AG04450 (cell line): Measurements from ENCODE around the gene HTR3B. TPM values are rescaled to one million over a fixed set of nuclear protein-coding genes. Genes with fewer than 3 reads are reported as not detected.
"Not testable (repeated sequence)": the region's sequence is repeated elsewhere in the genome, so short reads cannot be mapped to it uniquely, and the experiment has no call there.

Source experiments
- CTCF ChIA-PET: fragments of 300-600, 350-600 bp; formaldehyde crosslinking; extraction: SDS; loops from one replicate; lab custom pipeline; 2022; ENCODE audit warnings: antibody characterized with exemption, inconsistent platforms; lab: Charles Lee
- POLR2A ChIA-PET: fragments of 350-600 bp; formaldehyde crosslinking; extraction: SDS; loops from one replicate; lab custom pipeline; 2021; ENCODE audit warnings: antibody characterized with exemption, inconsistent platforms; lab: Yijun Ruan, JAX
- DNase-seq: peaks from one replicate; pipeline ENCODE4 v3.0.0-alpha.2; 2011; ENCODE audit warnings: low read depth, low spot score
- H3K27ac ChIP-seq: one replicate; pipeline ENCODE4 v1.5.1; 2012; ENCODE audit warnings: low read depth, low read length, control low read depth
- H3K27me3 ChIP-seq: one replicate; pipeline ENCODE4 v1.6.0; 2012; ENCODE audit warnings: low read length; ENCODE audit not compliant: control insufficient read depth, insufficient read depth
- H3K4me3 ChIP-seq: 2 replicates; pipeline ENCODE4 v1.5.1; 2011; ENCODE audit warnings: mild to moderate bottlenecking, low read depth, low read length, control low read depth
- H3K9me3 ChIP-seq: 2 replicates; pipeline ENCODE4 v1.5.1; 2012; ENCODE audit warnings: low read length; ENCODE audit not compliant: control insufficient read depth, insufficient read depth
- polyA plus RNA-seq: library from polyadenylated mRNA; depleted of rRNA; stranded (reverse); fragments of >200 nt; gene quantifications from 2 replicates; pipeline ENCODE4 v1.2.3, GENCODE V29; 2011
- TF ChIP-seq, protein P1 (sequence below): IDR thresholded peaks from 2 replicates; pipeline ENCODE4 v1.5.1; 2011; ENCODE audit warnings: low read depth, low read length, control low read depth, inconsistent platforms

HTR3B gene
- polyA plus RNA-seq, 1 experiment: not detected

DNA sequence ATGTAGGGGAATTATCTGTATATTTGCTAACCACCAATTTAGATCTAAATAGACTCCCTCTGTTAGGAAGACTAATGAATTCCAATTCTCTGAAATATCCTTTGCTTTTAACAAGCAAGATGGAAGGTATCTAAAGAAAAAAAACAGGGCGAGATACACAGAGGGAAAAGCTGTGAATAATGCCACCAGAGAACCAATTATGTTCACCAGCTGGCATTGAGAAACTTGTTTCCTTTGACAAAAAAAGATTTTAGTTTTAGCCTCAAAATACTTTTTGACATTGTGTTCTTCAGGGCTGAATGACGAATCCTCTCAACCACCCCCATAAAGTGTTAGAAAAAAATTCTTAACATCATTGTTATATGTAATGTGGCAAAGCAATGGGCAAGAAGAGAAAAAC, 19.0 kb downstream of the HTR3B start:
- H3K27ac ChIP-seq: no peak overlapping the region
- no peak overlapping the region for H3K4me3 ChIP-seq
- DNase-seq: no peak
- H3K27me3 ChIP-seq: no peaks in the 10 kb centered on the region
- H3K9me3 ChIP-seq: no peaks in the 10 kb centered on the region
- TF ChIP-seq, protein P1, sequence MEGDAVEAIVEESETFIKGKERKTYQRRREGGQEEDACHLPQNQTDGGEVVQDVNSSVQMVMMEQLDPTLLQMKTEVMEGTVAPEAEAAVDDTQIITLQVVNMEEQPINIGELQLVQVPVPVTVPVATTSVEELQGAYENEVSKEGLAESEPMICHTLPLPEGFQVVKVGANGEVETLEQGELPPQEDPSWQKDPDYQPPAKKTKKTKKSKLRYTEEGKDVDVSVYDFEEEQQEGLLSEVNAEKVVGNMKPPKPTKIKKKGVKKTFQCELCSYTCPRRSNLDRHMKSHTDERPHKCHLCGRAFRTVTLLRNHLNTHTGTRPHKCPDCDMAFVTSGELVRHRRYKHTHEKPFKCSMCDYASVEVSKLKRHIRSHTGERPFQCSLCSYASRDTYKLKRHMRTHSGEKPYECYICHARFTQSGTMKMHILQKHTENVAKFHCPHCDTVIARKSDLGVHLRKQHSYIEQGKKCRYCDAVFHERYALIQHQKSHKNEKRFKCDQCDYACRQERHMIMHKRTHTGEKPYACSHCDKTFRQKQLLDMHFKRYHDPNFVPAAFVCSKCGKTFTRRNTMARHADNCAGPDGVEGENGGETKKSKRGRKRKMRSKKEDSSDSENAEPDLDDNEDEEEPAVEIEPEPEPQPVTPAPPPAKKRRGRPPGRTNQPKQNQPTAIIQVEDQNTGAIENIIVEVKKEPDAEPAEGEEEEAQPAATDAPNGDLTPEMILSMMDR: no peak
- CTCF ChIA-PET: interaction anchor here (1.3 to 1.6 kb wide), 2 partner anchors 13 to 339 kb away, joined by 3 to 4 read pairs; no protein-coding TSS in a partner anchor
- POLR2A ChIA-PET: no interaction called here

DNA sequence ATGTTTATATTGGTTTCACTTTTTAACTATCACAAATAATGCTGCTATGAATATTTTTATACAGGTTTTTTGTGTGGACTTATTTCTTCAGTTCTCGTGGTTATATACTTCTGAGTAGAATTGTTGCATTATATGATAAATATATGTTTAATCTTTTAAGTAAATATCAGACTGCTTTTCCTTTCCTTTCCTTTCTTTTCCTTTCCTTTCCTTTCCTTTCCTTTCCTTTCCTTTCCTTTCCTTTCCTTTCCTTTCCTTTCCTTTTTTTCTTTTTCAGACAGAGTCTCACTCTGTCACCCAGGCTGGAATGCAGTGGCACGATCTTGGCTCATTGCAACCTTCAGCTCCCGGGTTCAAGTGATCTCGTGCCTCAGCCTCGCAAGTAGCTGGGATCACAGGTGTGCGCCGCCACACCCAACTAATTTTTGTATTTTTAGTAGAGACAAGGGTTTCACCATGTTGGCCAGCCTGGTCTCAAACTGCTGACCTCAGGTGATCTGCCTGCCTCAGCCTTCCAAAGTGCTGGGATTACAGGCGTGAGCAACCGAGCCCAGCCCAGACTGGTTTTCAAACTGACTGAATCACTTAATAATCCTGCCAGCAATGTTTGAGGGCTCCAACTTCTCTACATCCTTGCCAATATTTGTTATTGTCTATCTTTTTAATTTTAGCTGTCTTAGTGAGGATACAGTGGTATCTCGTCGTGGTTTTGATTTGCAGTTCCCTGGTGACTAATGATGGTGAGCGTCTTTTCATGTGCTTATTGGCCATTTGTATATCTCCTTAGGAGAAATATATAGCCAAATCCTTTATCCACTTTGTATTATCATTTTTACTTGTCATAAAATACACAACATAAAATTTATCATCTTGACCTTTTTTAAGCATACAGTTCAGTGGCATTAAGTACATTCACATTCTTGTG, 21.9 kb downstream of the HTR3B start:
- Histone ChIP-seq H3K4me3 (no peak overlapping the region), H3K27me3 (no peaks in the 10 kb centered on the region), H3K27ac (no peak overlapping the region), H3K9me3 (no peaks in the 10 kb centered on the region)
- CTCF ChIA-PET: interaction anchor here (0.7 kb wide), 1 partner anchor 68 kb away, joined by 4 read pairs; no protein-coding TSS in a partner anchor
- no peak for DNase-seq
- TF ChIP-seq, protein P1: no peak
- POLR2A ChIA-PET: no interaction called here

DNA sequence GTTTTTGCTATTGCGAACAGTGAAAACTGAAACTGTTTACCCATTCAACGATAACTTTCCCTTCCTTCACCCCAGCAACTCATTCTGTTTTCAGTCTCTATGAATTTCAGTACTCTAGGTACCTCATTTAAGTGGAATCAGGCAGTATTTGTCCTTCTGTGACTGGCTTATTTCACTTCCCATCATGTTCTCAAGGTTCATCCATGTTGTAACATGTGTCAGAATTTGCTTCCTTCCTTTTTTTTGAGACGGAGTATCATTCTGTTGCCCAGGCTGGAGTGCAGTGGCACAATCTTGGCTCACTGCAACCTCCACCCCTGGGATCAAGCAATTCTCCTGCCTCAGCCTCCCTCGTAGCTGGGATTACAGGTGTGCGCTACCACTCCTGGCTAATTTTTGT, 23.7 kb downstream of the HTR3B start:
- TF ChIP-seq, protein P1: no peak
- CTCF ChIA-PET: no interaction called here

DNA sequence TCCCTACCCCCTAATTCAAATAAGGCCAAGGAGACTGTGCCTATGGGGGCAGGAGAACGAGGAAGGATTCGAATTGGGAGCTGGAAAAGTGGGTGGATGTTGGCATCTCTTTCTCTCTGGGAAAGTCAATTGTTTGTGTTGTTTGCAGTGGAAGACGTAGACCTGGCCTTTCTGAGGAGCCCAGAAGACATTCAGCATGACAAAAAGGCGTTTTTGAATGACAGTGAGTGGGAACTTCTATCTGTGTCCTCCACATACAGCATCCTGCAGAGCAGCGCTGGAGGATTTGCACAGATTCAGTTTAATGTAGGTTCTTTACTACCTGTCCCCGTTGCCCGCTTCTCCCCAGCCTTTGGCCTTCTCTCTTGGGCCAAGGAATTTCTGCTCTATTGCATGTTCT, 28.2 kb downstream of the HTR3B start:
- H3K4me3 ChIP-seq: no peak overlapping the region
- DNase-seq: no peak
- TF ChIP-seq, protein P1: no peak
- CTCF ChIA-PET: no interaction called here
- H3K27ac ChIP-seq: no peak overlapping the region
- H3K27me3 ChIP-seq: peaks cover 2% of the 10 kb centered on the region
- H3K9me3 ChIP-seq: no peaks in the 10 kb centered on the region
- POLR2A ChIA-PET: no interaction called here

More for the DNA sequence above, 23.7 kb downstream of the HTR3B start:
- POLR2A ChIA-PET: no interaction called here
- H3K27me3 ChIP-seq: no peaks in the 10 kb centered on the region
- no peak overlapping the region for H3K27ac ChIP-seq
- no peak overlapping the region for H3K4me3 ChIP-seq
- H3K9me3 ChIP-seq: no peaks in the 10 kb centered on the region
- no peak for DNase-seq

DNA sequence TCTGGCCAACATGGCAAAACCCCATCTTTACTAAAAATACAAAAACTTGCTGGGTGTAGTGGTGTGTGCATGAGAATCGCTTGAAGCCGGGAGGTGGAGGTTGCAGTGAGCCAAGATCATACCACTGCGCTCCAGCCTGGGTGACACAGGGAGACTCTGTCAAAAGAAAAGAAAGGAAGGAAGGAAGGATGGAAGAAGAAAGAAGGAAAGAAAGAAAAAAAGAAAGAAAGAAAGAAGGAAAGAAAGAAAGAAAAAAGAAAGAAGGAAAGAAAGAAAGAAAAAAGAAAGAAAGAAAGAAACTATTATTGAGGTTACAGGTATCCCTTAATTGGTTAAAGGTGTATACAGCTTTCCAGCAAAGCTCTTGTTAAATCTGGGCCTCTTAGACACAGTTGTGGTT, 29.6 kb downstream of the HTR3B start:
- H3K27me3 ChIP-seq, POLR2A ChIA-PET, H3K27ac ChIP-seq, H3K4me3 ChIP-seq, DNase-seq, H3K9me3 ChIP-seq: not testable (repeated sequence)
- CTCF ChIA-PET: interaction anchor here (1.3 kb wide), 1 partner anchor 12 kb away, joined by 3 read pairs; no protein-coding TSS in a partner anchor
